ENCODE results near the gene TPCN2. TPM values are rescaled to one million over a fixed set of nuclear protein-coding genes. Genes with fewer than 3 reads are reported as not detected.
"Not testable (repeated sequence)": the region's sequence is repeated elsewhere in the genome, so short reads cannot be mapped to it uniquely, and the experiment has no call there.

TPCN2 gene
- total RNA-seq, 1 experiment from 2014 or later, result 20.6 TPM

- H3K4me3 ChIP-seq (ENCODE audit: low read depth in 2 of 2, low read length in 2 of 2); H3K27me3 ChIP-seq (ENCODE audit: control insufficient read depth, insufficient read depth, low read length); in situ Hi-C loops (cut with HindIII; ENCODE audit: low pct_unique_long_range_greater_than_20kb, low sequenced_read_pairs); H3K27ac ChIP-seq (ENCODE audit: low read length); DNase-seq (ENCODE audit: low read depth, low spot score); H3K36me3 ChIP-seq (ENCODE audit: control insufficient read depth, insufficient read depth, low read length); POLR2A ChIA-PET; H3K4me1 ChIP-seq (ENCODE audit: control insufficient read depth, insufficient read depth, low read length); ATAC-seq; BruUV-seq (replicated peaks); intact Hi-C loops (cut with micrococcal nuclease; ENCODE audit: unreplicated experiment): not testable (repeated sequence)
- CTCF ChIA-PET, result interaction anchor here (0.7 to 1.1 kb wide), 2 partner anchors 18 to 40 kb away, joined by 4 to 7 read pairs; no protein-coding TSS in a partner anchor
- peaks cover 22% of the 10 kb centered on the region for H3K9me3 ChIP-seq (ENCODE audit: control insufficient read depth, insufficient read depth, low read depth, low read length)
These were observed 100.8 kb downstream of the TPCN2 start for GRCh38 chr11:69149338-69150045.

- Histone ChIP-seq H3K4me3 (ENCODE audit: low read depth in 2 of 2, low read length in 2 of 2) (no peak overlapping the region), H3K27me3 (ENCODE audit: control insufficient read depth, insufficient read depth, low read length) (no peaks in the 10 kb centered on the region), H3K4me1 (ENCODE audit: control insufficient read depth, insufficient read depth, low read length) (no peaks in the 10 kb centered on the region; the same call in 1 of the 2 replicates), H3K9me3 (ENCODE audit: control insufficient read depth, insufficient read depth, low read depth, low read length) (peaks cover 22% of the 10 kb centered on the region), H3K27ac (ENCODE audit: low read length) (no peak overlapping the region), H3K36me3 (ENCODE audit: control insufficient read depth, insufficient read depth, low read length) (no peaks in the 10 kb centered on the region)
- no peak for ATAC-seq
- intact Hi-C loops (cut with micrococcal nuclease; ENCODE audit: unreplicated experiment) (no loop called here), in situ Hi-C loops (cut with HindIII; ENCODE audit: low pct_unique_long_range_greater_than_20kb, low sequenced_read_pairs) (no loop called here)
- POLR2A ChIA-PET, result no interaction called here
- TF ChIP-seq TCF7L2 (IDR thresholded peaks at IDR 0.05; ENCODE audit: low read depth, low read length), result no peak
- TF ChIP-seq CTCF (IDR thresholded peaks at IDR 0.05), result no peak
- no peak for TF ChIP-seq POLR2AphosphoS5 (IDR thresholded peaks at IDR 0.05; ENCODE audit: low read depth, low read length)
- no peak for TF ChIP-seq SIN3A (IDR thresholded peaks at IDR 0.05; ENCODE audit: borderline replicate concordance, insufficient read depth, low read depth, low read length)
- TF ChIP-seq REST (IDR thresholded peaks at IDR 0.05; ENCODE audit: insufficient read depth in 1 of 2, low read depth in 2 of 2, low read length in 1 of 2), result no peak
- no peak for DNase-seq (ENCODE audit: low read depth, low spot score)
- BruUV-seq (replicated peaks), result no TSS peak
- CTCF ChIA-PET, result interaction anchor here (1.1 kb wide), 1 partner anchor 18 kb away, joined by 7 read pairs; no protein-coding TSS in a partner anchor
These were observed 101.4 kb downstream of the TPCN2 start for GRCh38 chr11:69150175-69150574.

- POLR2A ChIA-PET, result no interaction called here
- ATAC-seq, result no peak
These were observed 103.1 kb downstream of the TPCN2 start for GRCh38 chr11:69151836-69152235.

More at GRCh38 chr11:69151836-69152235, 103.1 kb downstream of the TPCN2 start:
- CTCF ChIA-PET, result no interaction called here
- Histone ChIP-seq H3K36me3 (ENCODE audit: control insufficient read depth, insufficient read depth, low read length) (no peaks in the 10 kb centered on the region), H3K27ac (ENCODE audit: low read length) (no peak overlapping the region), H3K27me3 (ENCODE audit: control insufficient read depth, insufficient read depth, low read length) (no peaks in the 10 kb centered on the region), H3K4me1 (ENCODE audit: control insufficient read depth, insufficient read depth, low read length) (no peaks in the 10 kb centered on the region; the same call in 1 of the 2 replicates), H3K9me3 (ENCODE audit: control insufficient read depth, insufficient read depth, low read depth, low read length) (peaks cover 7% of the 10 kb centered on the region), H3K4me3 (ENCODE audit: low read depth in 2 of 2, low read length in 2 of 2) (no peak overlapping the region)
- no peak for TF ChIP-seq CTCF (IDR thresholded peaks at IDR 0.05)
- TF ChIP-seq SIN3A (IDR thresholded peaks at IDR 0.05; ENCODE audit: borderline replicate concordance, insufficient read depth, low read depth, low read length), result no peak
- TF ChIP-seq POLR2AphosphoS5 (IDR thresholded peaks at IDR 0.05; ENCODE audit: low read depth, low read length), result no peak
- no peak for TF ChIP-seq REST (IDR thresholded peaks at IDR 0.05; ENCODE audit: insufficient read depth in 1 of 2, low read depth in 2 of 2, low read length in 1 of 2)
- no peak for TF ChIP-seq TCF7L2 (IDR thresholded peaks at IDR 0.05; ENCODE audit: low read depth, low read length)
- intact Hi-C loops (cut with micrococcal nuclease; ENCODE audit: unreplicated experiment) (no loop called here), in situ Hi-C loops (cut with HindIII; ENCODE audit: low pct_unique_long_range_greater_than_20kb, low sequenced_read_pairs) (no loop called here)
- BruUV-seq (replicated peaks), result no TSS peak
- DNase-seq (ENCODE audit: low read depth, low spot score), result no peak
